ENCODE results near the gene BCR.
A peak's percentile ranks its signal among the peaks of the same experiment; 100 is the strongest.

The BCR gene

GRCh38 chr22:23178512-23179254 is 1.6 kb upstream of the BCR start:
- DNase-seq, result peak; percentile 47

DNA sequence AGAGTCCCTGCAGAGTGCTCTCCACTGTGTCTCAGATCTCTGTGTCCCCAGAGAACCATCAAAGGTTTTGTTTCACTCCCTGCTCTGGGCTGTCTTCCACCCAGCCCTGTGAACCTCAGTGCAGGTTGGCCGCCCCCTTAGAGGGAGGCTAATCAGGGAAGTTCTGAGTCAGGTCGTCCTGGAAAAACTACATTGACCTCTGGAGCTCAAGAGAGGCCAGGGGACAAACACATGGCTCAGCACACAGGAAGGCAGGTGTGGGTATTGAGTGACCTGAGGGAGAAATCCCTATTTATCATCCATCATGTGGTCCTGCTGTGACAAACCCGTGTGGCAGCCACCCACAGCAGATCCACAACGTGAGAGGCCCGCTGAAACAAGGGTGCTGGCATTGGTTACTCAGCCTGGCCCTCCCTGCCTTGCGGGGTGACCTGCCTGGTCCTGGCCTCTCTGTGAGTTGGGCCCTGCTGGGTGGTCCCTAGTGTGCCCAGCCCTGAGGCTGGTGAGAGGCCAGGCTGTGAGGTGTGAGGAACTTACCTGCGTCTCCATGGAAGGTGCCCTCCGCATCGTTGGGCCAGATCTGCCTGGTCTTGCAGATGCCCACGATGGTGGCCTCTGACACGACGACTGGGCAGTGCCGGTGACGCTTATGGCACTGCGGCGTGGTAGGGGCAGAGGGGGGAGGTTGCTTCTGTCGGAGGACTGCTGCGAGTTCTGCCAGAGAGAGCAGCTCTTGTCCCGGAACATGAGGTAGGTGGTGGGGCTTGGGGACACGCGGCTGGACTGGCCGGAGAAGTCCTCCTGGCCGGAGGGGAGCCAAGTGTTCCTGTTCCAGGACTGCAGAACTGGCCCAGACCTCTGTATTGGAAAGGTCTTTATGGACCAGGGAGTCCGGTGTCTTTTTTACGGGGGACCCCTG is 669 bp upstream of the BCR start:
- DNase-seq, result no peak

GRCh38 chr22:23180893-23181720 is 798 bp downstream of the BCR start:
- DNase-seq, result no peak

DNA sequence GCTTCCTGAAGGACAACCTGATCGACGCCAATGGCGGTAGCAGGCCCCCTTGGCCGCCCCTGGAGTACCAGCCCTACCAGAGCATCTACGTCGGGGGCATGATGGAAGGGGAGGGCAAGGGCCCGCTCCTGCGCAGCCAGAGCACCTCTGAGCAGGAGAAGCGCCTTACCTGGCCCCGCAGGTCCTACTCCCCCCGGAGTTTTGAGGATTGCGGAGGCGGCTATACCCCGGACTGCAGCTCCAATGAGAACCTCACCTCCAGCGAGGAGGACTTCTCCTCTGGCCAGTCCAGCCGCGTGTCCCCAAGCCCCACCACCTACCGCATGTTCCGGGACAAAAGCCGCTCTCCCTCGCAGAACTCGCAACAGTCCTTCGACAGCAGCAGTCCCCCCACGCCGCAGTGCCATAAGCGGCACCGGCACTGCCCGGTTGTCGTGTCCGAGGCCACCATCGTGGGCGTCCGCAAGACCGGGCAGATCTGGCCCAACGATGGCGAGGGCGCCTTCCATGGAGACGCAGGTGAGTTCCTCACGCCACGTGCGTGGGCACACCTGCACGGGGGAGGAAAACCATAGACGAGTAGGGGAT is 1.5 kb downstream of the BCR start:
- no peak for DNase-seq

DNA sequence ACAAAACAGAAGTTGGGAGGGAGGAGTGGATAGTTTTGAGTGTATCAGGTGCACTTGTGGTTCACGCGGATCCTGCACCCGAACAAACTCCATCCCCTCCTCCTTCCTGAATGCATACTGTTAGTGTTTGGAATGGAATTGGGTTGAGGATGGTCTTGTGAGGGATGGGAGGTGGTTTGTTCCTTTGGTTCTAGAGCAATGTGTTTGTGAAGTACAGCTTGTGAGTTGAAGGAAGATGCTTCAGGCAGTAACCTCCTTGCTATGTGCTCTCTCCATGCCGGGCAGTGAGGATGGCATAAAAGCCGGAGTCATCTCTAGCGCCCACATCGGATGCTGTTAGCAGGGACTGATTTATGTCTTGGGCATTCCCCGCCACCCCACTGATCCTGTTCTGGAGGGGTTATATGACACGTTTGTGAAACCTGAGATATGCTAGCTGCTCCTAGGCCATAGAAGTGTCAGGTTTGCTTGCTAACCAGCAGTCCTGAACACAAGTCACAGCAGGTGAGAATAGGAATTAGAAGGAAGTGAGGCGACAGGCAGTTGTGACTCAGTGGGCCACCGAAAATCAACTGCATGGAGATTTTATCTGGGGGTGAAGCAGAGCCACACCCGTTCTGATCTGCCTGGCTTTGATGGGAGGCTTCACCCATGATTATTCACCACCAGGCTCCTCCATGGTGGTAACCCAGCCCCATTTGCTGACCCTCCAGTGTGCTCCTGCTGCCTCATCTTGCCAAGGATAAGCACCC is 2.2 kb downstream of the BCR start:
- DNase-seq, result peak; percentile 32

- DNase-seq, result no peak
Observed at GRCh38 chr22:23183061-23183698, 2.9 kb downstream of the BCR start.

DNA sequence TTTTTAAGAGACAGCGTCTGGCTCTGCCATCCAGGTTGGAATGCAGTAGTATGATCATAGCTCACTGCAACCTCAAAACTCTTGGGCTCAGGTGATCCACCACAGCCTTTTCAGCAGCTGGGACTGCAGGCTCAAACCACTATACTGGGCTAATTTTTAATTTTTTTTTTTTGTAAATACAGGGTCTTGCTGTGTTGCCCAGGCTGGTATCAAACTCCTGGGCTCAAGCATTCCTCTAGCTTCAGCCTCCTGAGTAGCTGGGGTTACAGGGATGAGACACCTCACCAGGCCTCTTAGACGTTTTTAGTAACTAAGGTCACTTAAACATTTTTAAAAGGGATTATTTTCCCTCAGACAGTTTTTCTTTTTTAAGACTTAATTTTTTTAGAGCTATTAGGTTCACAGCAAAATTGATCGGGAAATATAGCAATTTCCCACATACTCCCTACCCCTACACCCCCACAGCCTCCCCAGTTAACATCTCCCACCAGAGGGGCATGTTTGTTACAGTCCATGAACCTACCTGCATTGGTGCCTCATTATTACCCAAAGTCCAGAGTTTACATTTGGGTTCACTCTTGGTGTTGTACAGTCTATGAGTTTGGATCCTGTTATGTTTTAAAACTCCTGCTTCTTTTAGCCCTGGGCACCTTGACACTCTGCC is 3.9 kb downstream of the BCR start:
- no peak for DNase-seq

- no peak for DNase-seq
Observed at GRCh38 chr22:23184764-23185113, 4.4 kb downstream of the BCR start.

DNA sequence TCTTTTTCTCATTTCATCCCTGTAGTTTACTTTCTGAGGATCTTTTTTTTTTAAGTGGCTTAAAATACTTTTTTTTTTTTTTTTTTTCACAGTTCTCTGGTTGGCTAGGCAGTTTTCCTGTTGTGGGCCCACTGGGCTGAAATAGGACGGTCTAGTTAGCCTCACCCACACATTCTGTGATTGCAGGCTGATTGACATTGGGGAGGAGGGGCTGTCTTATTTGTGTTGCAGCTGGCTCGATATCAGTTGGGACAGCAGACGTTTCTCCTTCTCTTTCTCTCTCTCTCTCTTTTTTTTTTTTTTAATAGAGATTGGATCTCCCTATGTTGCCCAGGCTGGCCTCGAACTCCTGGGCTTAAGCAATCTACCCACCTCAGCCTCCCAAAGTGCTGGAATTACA is 6.9 kb downstream of the BCR start:
- no peak for DNase-seq

GRCh38 chr22:23187871-23188700 is 7.8 kb downstream of the BCR start:
- no peak for DNase-seq

DNA sequence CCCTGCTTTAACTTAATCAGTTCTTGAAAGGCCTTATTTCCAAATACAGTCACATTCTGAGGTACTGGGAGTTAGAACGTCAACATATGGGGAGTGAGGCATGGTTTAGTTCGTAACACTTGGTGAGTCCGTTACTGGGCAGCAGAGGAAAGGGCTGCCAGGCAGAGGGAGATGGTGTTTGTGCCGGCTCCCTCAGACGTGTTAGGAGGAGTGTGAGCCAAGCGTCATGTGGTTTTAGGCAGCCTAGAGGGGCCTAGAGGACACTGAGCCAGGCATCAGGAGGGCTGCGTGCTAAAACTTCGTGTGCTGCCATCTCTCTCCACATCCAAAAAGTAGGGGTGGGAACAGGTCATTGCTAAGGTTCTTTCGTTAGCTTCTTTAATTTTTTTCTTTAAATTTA is 10.2 kb downstream of the BCR start:
- no peak for DNase-seq

DNA sequence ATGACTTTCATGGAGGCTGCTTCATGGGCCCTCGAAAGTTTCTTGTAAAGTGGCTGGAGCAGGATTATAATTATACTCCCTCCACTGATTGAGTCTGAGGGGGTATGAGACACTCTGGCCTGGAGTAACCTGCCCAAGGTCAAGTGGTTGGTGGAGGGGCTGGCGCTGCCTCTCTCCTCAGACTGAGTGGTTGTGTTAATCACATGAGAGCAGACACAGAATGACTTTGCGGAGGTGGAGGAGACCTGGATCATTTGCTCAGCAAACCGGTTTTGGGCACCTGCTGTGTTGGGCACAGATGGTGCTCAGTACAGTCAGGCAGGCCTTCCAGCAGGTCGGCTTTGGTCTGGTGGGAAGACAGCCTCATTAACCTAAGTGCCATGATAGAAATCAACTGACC is 11.8 kb downstream of the BCR start:
- no peak for DNase-seq

- DNase-seq, result no peak
Observed at GRCh38 chr22:23192558-23192957, 12.2 kb downstream of the BCR start.

DNA sequence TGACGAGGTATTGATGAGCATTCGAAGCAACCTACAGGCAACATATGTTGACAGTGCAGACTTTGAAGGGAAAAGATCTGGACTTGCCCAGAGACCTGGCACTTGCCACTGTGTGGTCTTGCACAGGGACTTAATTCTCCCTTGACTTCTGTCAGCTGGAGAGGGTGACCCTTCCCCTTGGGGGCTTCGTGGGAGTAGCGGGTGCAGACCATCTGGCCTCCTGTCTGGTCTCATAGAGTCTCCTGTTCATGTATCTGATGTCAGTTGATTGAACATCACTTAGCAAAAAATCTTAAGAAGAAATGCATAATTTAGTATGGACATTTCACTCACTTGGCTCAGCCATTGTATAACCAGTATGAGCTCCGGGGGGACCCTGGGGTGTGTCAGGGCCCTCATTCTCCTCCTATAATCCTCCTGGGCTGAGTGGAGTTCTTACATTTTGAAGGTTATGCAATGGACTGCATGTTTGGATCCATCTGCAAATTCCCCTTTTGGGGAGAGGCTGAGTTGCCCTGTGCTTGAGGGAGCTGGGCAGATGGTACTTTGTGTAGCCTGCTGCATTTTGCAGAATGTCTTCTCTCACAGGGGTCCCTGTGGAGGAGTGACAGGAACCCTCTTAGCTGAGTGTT is 13.0 kb downstream of the BCR start:
- no peak for DNase-seq

DNA sequence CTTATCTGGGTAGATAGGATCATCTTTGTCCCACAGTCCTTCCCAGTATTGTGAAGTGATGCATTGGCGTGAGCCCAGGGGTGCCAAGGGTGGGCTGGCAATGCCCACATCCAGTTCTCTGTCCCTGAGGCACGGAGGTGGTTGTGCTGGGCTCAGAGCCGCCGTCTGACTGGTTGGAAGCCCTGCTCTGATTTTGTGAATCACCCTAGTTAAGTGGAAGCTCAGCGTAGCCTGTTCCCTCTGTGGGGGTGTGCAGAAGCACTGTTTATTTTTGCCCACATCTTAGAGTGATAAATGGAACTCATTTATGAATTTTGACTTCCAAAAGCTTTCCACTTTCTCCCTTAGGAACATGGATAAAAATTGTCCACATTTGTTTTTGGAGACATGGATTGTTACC is 13.6 kb downstream of the BCR start:
- DNase-seq, result no peak

GRCh38 chr22:23196165-23196564 is 15.9 kb downstream of the BCR start:
- no peak for DNase-seq

DNA sequence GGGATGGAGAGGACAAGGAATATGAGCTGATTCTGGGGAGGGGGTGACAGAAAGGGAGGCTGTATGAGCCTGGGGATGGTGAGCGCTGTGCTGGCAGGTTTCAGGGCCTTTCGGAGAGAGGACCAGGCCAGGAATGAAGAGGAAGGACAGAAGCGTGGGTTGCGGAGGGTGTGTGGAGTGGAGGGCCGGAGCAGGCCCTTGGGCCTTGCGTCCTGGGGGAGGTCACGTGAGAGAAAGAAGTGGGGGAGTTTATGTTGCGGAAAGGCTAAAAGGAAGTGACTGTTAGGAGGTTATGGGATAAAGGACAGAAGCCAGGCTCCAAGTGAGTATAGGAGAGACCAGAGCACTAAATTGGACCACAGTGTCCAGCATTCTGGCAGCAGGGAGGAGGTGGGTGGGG is 17.5 kb downstream of the BCR start:
- DNase-seq, result peak; percentile 39

GRCh38 chr22:23199159-23199558 is 18.9 kb downstream of the BCR start:
- DNase-seq, result no peak

DNA sequence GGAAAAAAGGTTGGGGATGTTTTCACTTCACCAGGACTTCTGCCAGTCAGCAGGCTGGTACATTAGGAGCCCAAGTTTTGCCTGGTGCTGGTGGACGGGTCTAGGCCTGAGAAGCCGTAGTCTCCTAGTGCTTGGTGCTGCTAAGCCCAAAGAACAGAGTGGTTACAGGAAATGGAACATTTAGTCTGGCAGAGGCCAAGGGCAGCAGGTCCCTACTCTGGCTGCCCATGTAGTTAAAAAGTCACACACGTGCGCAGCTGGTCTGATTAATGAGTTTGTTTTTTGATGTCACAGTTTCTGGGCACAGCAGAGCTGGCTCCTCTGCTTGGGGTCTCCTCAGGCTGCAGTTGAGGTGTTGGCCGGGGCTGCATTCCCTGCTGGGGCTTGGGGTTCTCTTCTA is 20.6 kb downstream of the BCR start:
- DNase-seq, result no peak

Data from inflammatory macrophage treated with lipopolysaccharide for 4 hours (primary cell).